Anterior cingulate cortex (tissue), 58 donors: ENCODE results near the gene C5orf34.

Experiments
- DNase-seq, 58 donors: peaks; one replicate each; lab custom pipeline; 2025; lab: John Stamatoyannopoulos, UW

C5orf34 gene

DNA sequence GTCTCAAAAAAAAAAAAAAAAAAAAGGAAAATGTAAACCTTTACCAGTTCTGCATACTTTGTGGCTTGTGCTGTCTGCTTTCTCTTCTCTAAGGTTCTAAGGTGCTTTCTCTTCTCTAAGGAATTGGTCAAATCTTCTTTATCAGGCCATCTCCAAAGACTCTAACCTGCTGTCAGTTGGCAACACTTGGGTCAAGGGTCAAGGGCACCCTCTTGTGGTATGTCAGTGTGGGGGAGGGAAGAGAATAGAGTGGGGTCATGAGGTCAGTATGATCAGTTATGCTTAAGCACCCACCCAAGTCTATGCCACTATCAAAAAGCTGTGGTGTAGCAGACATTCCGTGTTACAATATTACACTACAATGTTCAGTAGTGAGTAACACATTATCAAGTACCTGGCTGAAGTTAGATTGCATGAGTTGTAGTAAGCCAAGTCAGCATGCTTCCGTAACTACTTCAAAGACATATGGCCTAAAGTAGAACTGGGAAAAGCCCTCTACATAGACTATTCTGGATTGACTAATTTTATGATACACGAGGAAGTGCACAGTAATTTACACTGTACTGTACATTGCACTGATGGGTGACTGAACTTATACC is 77.8 kb downstream of the C5orf34 start:
- no peak for DNase-seq
